Activated B cell treated with CpG ODN at 0.5 μM for 24 hours (primary cell): Measurements from ENCODE around the gene SNX10. TPM values are rescaled to one million over a fixed set of nuclear protein-coding genes. Genes with fewer than 3 reads are reported as not detected.

ENCODE experiments used
- ATAC-seq: fragments of 200-7000 bp; cut with Tn5 transposase; one replicate; pipeline ENCODE4 v1.10.0; 2021; ENCODE audit warnings: low read depth, mild to moderate bottlenecking, moderate library complexity
- CTCF ChIA-PET: fragments of 350-600 bp; sonication (Branson Sonifier 250); formaldehyde crosslinking; loops from one replicate; lab custom pipeline; 2021; ENCODE audit warnings: antibody characterized with exemption; lab: Charles Lee
- POLR2A ChIA-PET: fragments of 350-600 bp; sonication (Branson Sonifier 250); formaldehyde crosslinking; loops from one replicate; lab custom pipeline; 2021; ENCODE audit warnings: antibody characterized with exemption; lab: Charles Lee
- DNase-seq: peaks from one replicate; pipeline ENCODE4 v3.0.0; 2022
- H3K27ac Mint-ChIP-seq: one replicate; pipeline ENCODE4 v1.8.0; 2020; ENCODE audit warnings: mixed read lengths
- H3K27me3 Mint-ChIP-seq: one replicate; pipeline ENCODE4 v1.8.0; 2021; ENCODE audit warnings: mixed read lengths
- H3K36me3 Mint-ChIP-seq: one replicate; pipeline ENCODE4 v1.8.0; 2021; ENCODE audit warnings: low read depth, mixed read lengths
- H3K4me1 Mint-ChIP-seq: one replicate; pipeline ENCODE4 v1.8.0; 2021; ENCODE audit warnings: mixed read lengths
- H3K4me3 Mint-ChIP-seq: one replicate; pipeline ENCODE4 v1.8.0; 2020; ENCODE audit warnings: mild to moderate bottlenecking, mixed read lengths
- H3K9me3 Mint-ChIP-seq: one replicate; pipeline ENCODE4 v1.8.0; 2020; ENCODE audit warnings: mixed read lengths
- intact Hi-C: fragments of 100-400 bp; cut with micrococcal nuclease; formaldehyde crosslinking; loops from one replicate; pipeline ENCODE4 v1.15.1; 2024
- total RNA-seq: library from RNA; stranded (reverse); gene quantifications from 2 replicates; pipeline ENCODE4 v1.2.3, GENCODE V29; 2022
- TF ChIP-seq, protein P1 (sequence below): fragments of 200-600 bp; IDR thresholded peaks from one replicate; pipeline ENCODE4 v1.8.0; 2022; ENCODE audit warnings: antibody characterized with exemption, mild to moderate bottlenecking

SNX10 gene
- total RNA-seq, 1 donor from 2014 or later, result 32.3 TPM

DNA sequence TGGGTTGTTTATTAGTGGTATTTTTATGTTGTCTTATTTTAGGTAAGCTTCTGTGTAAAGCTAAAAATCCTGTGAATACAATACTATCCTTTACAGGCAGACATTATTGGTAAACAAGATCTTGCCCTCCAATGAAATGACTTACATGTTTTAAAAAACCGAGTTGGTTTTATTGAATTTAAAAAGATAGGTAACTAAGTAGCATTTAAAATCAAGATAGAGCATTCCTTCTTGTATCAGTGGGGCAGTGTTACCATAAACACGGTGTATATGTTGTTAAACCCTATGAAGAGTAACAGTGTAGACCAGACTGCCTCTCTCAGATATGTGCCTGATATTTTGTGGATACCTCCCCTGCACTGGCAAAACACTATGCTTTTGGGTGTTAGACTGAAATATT, 81.0 kb downstream of the SNX10 start:
- TF ChIP-seq, protein P1, sequence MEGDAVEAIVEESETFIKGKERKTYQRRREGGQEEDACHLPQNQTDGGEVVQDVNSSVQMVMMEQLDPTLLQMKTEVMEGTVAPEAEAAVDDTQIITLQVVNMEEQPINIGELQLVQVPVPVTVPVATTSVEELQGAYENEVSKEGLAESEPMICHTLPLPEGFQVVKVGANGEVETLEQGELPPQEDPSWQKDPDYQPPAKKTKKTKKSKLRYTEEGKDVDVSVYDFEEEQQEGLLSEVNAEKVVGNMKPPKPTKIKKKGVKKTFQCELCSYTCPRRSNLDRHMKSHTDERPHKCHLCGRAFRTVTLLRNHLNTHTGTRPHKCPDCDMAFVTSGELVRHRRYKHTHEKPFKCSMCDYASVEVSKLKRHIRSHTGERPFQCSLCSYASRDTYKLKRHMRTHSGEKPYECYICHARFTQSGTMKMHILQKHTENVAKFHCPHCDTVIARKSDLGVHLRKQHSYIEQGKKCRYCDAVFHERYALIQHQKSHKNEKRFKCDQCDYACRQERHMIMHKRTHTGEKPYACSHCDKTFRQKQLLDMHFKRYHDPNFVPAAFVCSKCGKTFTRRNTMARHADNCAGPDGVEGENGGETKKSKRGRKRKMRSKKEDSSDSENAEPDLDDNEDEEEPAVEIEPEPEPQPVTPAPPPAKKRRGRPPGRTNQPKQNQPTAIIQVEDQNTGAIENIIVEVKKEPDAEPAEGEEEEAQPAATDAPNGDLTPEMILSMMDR, result no peak
- Mint-ChIP-seq H3K36me3 (peaks cover 32% of the 10 kb centered on the region), H3K4me3 (no peak overlapping the region), H3K27me3 (peaks cover 2% of the 10 kb centered on the region), H3K4me1 (peaks cover 9% of the 10 kb centered on the region), H3K27ac (no peak overlapping the region), H3K9me3 (no peaks in the 10 kb centered on the region)
- DNase-seq (no peak), ATAC-seq (no peak)
- CTCF ChIA-PET, result interaction anchor here (0.9 to 4.6 kb wide), 7 partner anchors 26 to 789 kb away, joined by 3 to 25 read pairs (median 6); no protein-coding TSS in a partner anchor
- intact Hi-C loops, result no loop called here
- POLR2A ChIA-PET, result no interaction called here

GRCh38 chr7:26374647-26375373, 83.1 kb downstream of the SNX10 start:
- TF ChIP-seq, protein P1, result no peak
- Mint-ChIP-seq H3K9me3 (no peaks in the 10 kb centered on the region), H3K36me3 (peaks cover 23% of the 10 kb centered on the region), H3K4me3 (no peak overlapping the region), H3K27ac (no peak overlapping the region), H3K27me3 (peaks cover 2% of the 10 kb centered on the region), H3K4me1 (peaks cover 6% of the 10 kb centered on the region)
- intact Hi-C loops, result loop anchor here (5.0 kb wide), 2 partner anchors 482 to 722 kb away; partner anchors contain the start of gene HOXA1
- CTCF ChIA-PET, result interaction anchor here (0.8 to 3.7 kb wide), 14 partner anchors 10 to 821 kb away, joined by 3 to 18 read pairs (median 4); no protein-coding TSS in a partner anchor
- POLR2A ChIA-PET, result interaction anchor here (0.5 to 0.8 kb wide), 3 partner anchors 10 to 296 kb away, joined by 3 to 4 read pairs (median 4); no protein-coding TSS in a partner anchor
- DNase-seq (no peak), ATAC-seq (no peak)

DNA sequence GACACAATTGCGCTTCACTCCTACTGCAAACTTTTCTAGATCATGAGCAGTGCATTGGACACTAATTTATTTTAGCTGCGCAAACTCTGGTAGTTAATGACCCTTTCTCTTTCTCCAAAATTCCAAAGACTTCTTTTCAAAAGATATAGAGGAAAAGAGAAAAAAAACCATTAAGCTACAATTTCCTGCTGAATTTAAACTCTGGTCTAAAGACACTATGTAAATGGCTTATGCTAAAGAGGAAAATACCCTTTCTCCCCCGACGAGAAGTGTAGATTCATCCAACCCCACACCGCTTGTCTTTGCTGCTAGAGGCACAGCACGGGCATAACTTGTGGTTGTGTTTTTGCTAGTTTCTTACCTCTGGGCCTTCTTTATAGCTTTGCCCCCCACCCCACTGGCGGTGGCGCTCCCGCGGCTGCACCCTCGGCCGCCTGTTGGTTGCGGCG, 84.1 kb downstream of the SNX10 start:
- intact Hi-C loops, result loop anchor here (2.0 to 5.0 kb wide), 3 partner anchors 482 to 785 kb away; partner anchors contain the start of gene HOXA1
- ATAC-seq, result peak; percentile 29
- TF ChIP-seq, protein P1, result no peak
- Mint-ChIP-seq H3K4me3 (peak overlapping the region; percentile 79), H3K4me1 (peaks cover 4% of the 10 kb centered on the region), H3K36me3 (peaks cover 23% of the 10 kb centered on the region), H3K9me3 (no peaks in the 10 kb centered on the region), H3K27me3 (peaks cover 2% of the 10 kb centered on the region), H3K27ac (no peak overlapping the region)
- CTCF ChIA-PET, result interaction anchor here (0.8 to 3.7 kb wide), 12 partner anchors 11 to 820 kb away, joined by 3 to 18 read pairs (median 4); no protein-coding TSS in a partner anchor
- no peak for DNase-seq
- POLR2A ChIA-PET, result interaction anchor here (0.5 to 2.9 kb wide), 3 partner anchors 11 to 181 kb away, joined by 3 to 13 read pairs (median 4); no protein-coding TSS in a partner anchor

DNA sequence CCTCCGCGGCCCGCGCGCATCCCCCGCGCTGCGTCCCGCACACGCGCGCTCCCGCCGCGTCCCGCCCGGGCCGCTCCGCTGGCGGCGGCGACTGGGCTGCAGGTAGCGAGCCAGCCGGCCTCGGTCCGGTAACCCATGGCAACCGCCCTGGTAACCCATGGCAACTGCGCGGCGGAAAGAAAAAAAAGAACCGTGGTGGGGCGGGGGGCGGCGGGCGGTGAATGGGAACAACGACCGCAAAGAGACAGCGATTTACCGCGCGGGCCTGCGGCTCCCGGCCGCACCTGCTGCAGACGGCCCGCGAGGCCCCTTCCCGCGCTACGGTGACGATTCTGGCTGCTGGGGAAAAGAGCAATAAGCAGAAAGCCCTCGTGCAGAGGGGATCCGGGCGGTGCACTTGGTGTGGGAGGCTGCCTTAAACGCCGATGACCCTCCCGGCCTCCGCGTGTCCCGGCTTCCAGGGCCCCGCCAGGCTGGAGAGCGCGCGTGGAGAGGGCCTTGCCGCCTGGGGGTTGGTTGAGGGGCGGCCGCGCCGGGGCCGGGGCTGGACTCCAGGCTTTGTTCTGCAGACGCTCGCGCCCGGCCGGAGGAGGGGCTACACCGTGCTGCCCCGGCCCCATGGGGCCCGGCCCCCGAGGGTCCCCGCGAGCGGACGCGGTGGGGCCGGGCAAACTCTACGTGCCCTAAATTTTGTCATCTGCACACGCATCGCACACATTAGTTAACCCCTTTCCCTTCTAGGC, 84.7 kb downstream of the SNX10 start:
- POLR2A ChIA-PET, result interaction anchor here (0.6 to 2.9 kb wide), 2 partner anchors 22 to 1229 kb away, joined by 3 to 13 read pairs; no protein-coding TSS in a partner anchor
- Mint-ChIP-seq H3K36me3 (peaks cover 23% of the 10 kb centered on the region), H3K27me3 (peaks cover 2% of the 10 kb centered on the region), H3K4me1 (peaks cover 4% of the 10 kb centered on the region), H3K4me3 (peak overlapping the region; percentile 83), H3K9me3 (no peaks in the 10 kb centered on the region), H3K27ac (no peak overlapping the region)
- intact Hi-C loops, result loop anchor here (2.0 to 5.0 kb wide), 3 partner anchors 481 to 784 kb away; partner anchors contain the start of gene HOXA1
- ATAC-seq, result peak; percentile 46
- peak; percentile 47 for DNase-seq
- TF ChIP-seq, protein P1, result no peak
- CTCF ChIA-PET, result interaction anchor here (1.2 to 3.7 kb wide), 14 partner anchors 8 to 820 kb away, joined by 4 to 36 read pairs (median 8); no protein-coding TSS in a partner anchor
